ENCODE data around the gene MRPL33.
A peak's percentile ranks its signal among the peaks of the same experiment; 100 is the strongest.

The MRPL33 gene

DNA sequence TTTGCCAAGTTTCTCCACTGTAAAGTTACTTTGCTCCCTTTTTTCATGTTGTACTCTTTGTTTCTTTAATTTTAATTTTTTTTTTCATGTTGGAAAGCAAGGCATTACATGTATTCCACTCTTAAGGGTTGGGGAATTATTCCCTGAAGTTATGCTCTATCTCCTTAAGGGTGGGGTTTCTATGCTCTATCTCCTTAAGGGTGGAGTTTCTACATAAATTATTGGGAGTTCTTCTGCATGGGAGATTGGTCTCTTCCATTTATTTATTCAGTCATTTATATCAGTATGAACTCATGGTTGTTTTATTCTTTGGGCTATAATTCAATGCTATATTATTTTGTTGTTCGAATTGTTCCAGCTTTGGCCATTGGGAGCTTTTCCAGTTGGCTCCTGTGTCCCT lies 11.2 kb downstream of the MRPL33 start:
- ChIA-PET POLR2A (ENCODE audit: low non-redundant PET) (no interaction called here), CTCF (interaction anchor here (0.7 kb wide), 2 partner anchors 25 to 346 kb away, joined by 3 to 4 read pairs; no protein-coding TSS in a partner anchor)
- no peak for DNase-seq (ENCODE audit: low spot score)
- TF ChIP-seq, protein P1, sequence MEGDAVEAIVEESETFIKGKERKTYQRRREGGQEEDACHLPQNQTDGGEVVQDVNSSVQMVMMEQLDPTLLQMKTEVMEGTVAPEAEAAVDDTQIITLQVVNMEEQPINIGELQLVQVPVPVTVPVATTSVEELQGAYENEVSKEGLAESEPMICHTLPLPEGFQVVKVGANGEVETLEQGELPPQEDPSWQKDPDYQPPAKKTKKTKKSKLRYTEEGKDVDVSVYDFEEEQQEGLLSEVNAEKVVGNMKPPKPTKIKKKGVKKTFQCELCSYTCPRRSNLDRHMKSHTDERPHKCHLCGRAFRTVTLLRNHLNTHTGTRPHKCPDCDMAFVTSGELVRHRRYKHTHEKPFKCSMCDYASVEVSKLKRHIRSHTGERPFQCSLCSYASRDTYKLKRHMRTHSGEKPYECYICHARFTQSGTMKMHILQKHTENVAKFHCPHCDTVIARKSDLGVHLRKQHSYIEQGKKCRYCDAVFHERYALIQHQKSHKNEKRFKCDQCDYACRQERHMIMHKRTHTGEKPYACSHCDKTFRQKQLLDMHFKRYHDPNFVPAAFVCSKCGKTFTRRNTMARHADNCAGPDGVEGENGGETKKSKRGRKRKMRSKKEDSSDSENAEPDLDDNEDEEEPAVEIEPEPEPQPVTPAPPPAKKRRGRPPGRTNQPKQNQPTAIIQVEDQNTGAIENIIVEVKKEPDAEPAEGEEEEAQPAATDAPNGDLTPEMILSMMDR (conservative IDR thresholded peaks at IDR 0.05; ENCODE audit: low read depth): no peak
- H3K27ac ChIP-seq: no peak overlapping the region

- ChIA-PET POLR2A (ENCODE audit: low non-redundant PET) (no interaction called here), CTCF (interaction anchor here (0.6 kb wide), 1 partner anchor 830 kb away, joined by 3 read pairs; no protein-coding TSS in a partner anchor)
- TF ChIP-seq, protein P1 (conservative IDR thresholded peaks at IDR 0.05; ENCODE audit: low read depth): no peak
These were observed 19.3 kb downstream of the MRPL33 start for GRCh38 chr2:27790796-27791195.

DNA sequence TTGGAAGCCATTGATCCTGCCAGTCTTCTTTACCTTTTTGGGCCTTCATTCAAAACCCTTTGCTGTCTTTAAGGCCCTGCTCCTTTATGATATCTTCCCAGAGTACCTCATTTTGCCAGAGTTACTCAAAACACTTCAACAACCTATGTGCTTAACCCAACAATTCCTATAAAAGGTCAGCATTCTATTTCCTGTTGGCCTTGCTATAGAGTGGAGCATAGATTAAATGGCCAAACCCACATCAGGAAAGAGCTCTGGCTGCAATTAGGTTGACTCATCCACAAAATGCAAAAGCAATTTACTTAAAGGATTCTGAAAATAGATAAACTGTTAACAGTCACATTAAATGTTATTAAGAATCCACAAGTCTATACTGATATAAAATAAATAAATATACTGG lies 21.2 kb downstream of the MRPL33 start:
- ChIA-PET CTCF (interaction anchor here (0.6 kb wide), 1 partner anchor 20 kb away, joined by 3 read pairs; no protein-coding TSS in a partner anchor), POLR2A (ENCODE audit: low non-redundant PET) (no interaction called here)
- TF ChIP-seq, protein P1 (conservative IDR thresholded peaks at IDR 0.05; ENCODE audit: low read depth): no peak
- DNase-seq (ENCODE audit: low spot score): no peak
- peak overlapping the region; percentile 29; the same call in 1 of the 2 replicates for H3K27ac ChIP-seq

More at GRCh38 chr2:27790796-27791195, 19.3 kb downstream of the MRPL33 start:
- DNase-seq (ENCODE audit: low spot score): no peak
- no peak overlapping the region for H3K27ac ChIP-seq

GRCh38 chr2:27795093-27795834 lies 23.7 kb downstream of the MRPL33 start:
- TF ChIP-seq, protein P1 (conservative IDR thresholded peaks at IDR 0.05; ENCODE audit: low read depth): no peak
- POLR2A ChIA-PET (ENCODE audit: low non-redundant PET): no interaction called here
- H3K27ac ChIP-seq: no peak overlapping the region
- no peak for DNase-seq (ENCODE audit: low spot score)
- CTCF ChIA-PET: no interaction called here

DNA sequence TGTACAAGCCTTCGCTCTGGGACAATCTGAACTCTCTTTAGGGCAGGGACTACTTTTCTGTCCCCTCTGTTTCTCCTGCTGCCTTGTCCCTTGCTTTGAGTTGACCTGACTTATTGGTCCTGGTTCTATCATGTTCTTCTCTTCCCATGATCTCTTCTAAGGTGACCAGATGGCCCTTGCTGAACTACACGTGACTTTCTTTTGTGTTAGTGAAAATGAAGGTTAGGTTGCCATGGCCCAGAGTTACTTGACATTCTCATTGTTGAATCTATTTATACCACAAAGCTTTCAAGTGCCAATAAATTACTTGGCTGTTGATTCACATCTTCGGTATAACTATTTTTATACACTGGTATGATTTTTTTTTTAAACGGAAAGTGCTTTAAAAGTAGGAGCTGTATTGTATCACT lies 24.4 kb downstream of the MRPL33 start:
- no peak for DNase-seq (ENCODE audit: low spot score)
- ChIA-PET CTCF (no interaction called here), POLR2A (ENCODE audit: low non-redundant PET) (no interaction called here)
- TF ChIP-seq, protein P1 (conservative IDR thresholded peaks at IDR 0.05; ENCODE audit: low read depth): no peak
- no peak overlapping the region for H3K27ac ChIP-seq

- H3K27ac ChIP-seq: peak overlapping the region; percentile 9; the same call in 1 of the 2 replicates
- ChIA-PET POLR2A (ENCODE audit: low non-redundant PET) (no interaction called here), CTCF (interaction anchor here (0.6 kb wide), 1 partner anchor 963 kb away, joined by 4 read pairs; no protein-coding TSS in a partner anchor)
- TF ChIP-seq, protein P1 (conservative IDR thresholded peaks at IDR 0.05; ENCODE audit: low read depth): no peak
- DNase-seq (ENCODE audit: low spot score): no peak
These were observed 25.6 kb downstream of the MRPL33 start for GRCh38 chr2:27796791-27797765.
